ENCODE measurements around the gene FBXL20. TPM values are rescaled to one million over a fixed set of nuclear protein-coding genes. Genes with fewer than 3 reads are reported as not detected.
A peak's percentile ranks its signal among the peaks of the same experiment; 100 is the strongest.

FBXL20 gene
- total RNA-seq, 1 experiment from 2014 or later, result 9.7 TPM

- H3K36me3 Mint-ChIP-seq, result peaks cover 6% of the 10 kb centered on the region
- TF ChIP-seq RELA (CRISPR knock-in tag; IDR thresholded peaks at IDR 0.05; ENCODE audit: borderline replicate concordance) (no peak), JUN (CRISPR knock-in tag; IDR thresholded peaks at IDR 0.05) (no peak), CTCF (IDR thresholded peaks at IDR 0.05) (no peak), FOXP1 (CRISPR knock-in tag; IDR thresholded peaks at IDR 0.05; ENCODE audit: borderline replicate concordance) (no peak), AFF4 (CRISPR knock-in tag; IDR thresholded peaks at IDR 0.05; ENCODE audit: borderline replicate concordance) (no peak), JAZF1 (CRISPR knock-in tag; IDR thresholded peaks at IDR 0.05) (no peak), GTF2I (CRISPR knock-in tag; conservative IDR thresholded peaks at IDR 0.05) (no peak), ZNF512 (CRISPR knock-in tag; IDR thresholded peaks at IDR 0.05; ENCODE audit: borderline replicate concordance) (no peak), FOXJ3 (CRISPR knock-in tag; IDR thresholded peaks at IDR 0.05; ENCODE audit: borderline replicate concordance) (no peak), TP53 (CRISPR knock-in tag; IDR thresholded peaks at IDR 0.05) (no peak), TEAD4 (CRISPR knock-in tag; IDR thresholded peaks at IDR 0.05) (no peak), OVOL2 (CRISPR knock-in tag; IDR thresholded peaks at IDR 0.05; ENCODE audit: borderline replicate concordance) (no peak), FOXK1 (CRISPR knock-in tag; IDR thresholded peaks at IDR 0.05) (no peak), CBFB (CRISPR knock-in tag; IDR thresholded peaks at IDR 0.05; ENCODE audit: low read depth) (no peak), MAX (CRISPR knock-in tag; IDR thresholded peaks at IDR 0.05) (no peak), ZNF281 (CRISPR knock-in tag; IDR thresholded peaks at IDR 0.05) (no peak), ZNF232 (CRISPR knock-in tag; IDR thresholded peaks at IDR 0.05) (no peak)
- ChIA-PET CTCF (interaction anchor here (1.0 to 3.7 kb wide), 6 partner anchors 48 to 225 kb away, joined by 3 to 12 read pairs (median 6); partner anchors contain the start of gene MED1), POLR2A (interaction anchor here (0.6 to 1.5 kb wide), 4 partner anchors 12 to 58 kb away, joined by 3 to 8 read pairs (median 3); partner anchors contain the start of gene CDK12)
- peak overlapping the region; percentile 96 for H3K4me3 Mint-ChIP-seq
- H3K27ac Mint-ChIP-seq, result no peak overlapping the region
- ATAC-seq (no peak), DNase-seq (ENCODE audit: low spot score) (peak; percentile 16)
- H3K27me3 Mint-ChIP-seq (ENCODE audit: low read depth), result peaks cover 4% of the 10 kb centered on the region
- no peaks in the 10 kb centered on the region for H3K9me3 Mint-ChIP-seq
- peaks cover 7% of the 10 kb centered on the region for H3K4me1 Mint-ChIP-seq
These were observed 1.6 kb upstream of the FBXL20 start for GRCh38 chr17:39402890-39403605.

Data from WTC11 (cell line).